ENCODE results near the gene NAP1L4. TPM values are rescaled to one million over a fixed set of nuclear protein-coding genes. Genes with fewer than 3 reads are reported as not detected.

NAP1L4 gene
- total RNA-seq, 1 experiment from 2014 or later = 140 TPM

DNA sequence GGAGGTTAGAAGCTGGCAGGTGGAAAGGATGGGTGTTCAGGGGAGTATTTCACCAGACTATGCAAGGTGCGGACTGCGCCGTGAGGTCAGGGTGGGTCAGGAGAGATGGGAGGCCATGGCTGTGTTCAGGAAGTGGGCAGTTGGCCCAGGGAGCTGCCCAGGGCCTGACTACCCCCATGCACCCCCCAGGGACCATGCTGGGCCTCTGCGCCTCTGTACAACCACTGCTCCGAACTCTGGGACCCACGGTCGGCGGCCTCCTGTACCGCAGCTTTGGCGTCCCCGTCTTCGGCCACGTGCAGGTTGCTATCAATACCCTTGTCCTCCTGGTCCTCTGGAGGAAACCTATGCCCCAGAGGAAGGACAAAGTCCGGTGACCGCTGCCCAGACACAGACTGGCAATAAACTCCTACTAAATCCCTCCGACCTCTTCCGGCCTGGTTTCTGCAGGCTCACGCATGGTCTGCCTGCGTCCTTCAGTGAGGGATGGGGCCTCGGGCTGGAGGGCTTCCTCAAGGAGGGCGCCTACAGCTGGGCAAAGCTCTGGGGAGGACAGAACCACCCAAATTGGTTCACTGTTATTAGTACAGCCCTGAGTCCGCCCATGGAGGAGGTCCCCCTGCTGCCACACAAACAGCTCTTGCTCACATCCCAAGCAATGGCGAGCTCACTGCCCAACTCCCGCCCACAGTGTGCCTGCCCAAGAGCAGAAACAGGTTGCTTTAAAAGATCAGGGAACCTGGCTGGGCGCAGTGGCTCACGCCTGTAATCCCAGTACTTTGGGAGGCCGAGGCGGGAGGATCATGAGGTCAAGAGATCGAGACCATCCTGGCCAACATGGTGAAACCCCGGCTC is 67.1 kb downstream of the NAP1L4 start:
- Mint-ChIP-seq H3K36me3 (ENCODE audit: insufficient read depth, unreplicated experiment) (peaks cover 66% of the 10 kb centered on the region), H3K27me3 (ENCODE audit: unreplicated experiment) (no peaks in the 10 kb centered on the region), H3K4me3 (ENCODE audit: low read depth, unreplicated experiment) (no peak overlapping the region), H3K27ac (ENCODE audit: unreplicated experiment) (peak overlapping the region; percentile 23), H3K4me1 (ENCODE audit: low read depth, unreplicated experiment) (peaks cover 23% of the 10 kb centered on the region), H3K9me3 (ENCODE audit: low read depth, unreplicated experiment) (no peaks in the 10 kb centered on the region)
- DNase-seq = no peak
- TF ChIP-seq, protein P1, sequence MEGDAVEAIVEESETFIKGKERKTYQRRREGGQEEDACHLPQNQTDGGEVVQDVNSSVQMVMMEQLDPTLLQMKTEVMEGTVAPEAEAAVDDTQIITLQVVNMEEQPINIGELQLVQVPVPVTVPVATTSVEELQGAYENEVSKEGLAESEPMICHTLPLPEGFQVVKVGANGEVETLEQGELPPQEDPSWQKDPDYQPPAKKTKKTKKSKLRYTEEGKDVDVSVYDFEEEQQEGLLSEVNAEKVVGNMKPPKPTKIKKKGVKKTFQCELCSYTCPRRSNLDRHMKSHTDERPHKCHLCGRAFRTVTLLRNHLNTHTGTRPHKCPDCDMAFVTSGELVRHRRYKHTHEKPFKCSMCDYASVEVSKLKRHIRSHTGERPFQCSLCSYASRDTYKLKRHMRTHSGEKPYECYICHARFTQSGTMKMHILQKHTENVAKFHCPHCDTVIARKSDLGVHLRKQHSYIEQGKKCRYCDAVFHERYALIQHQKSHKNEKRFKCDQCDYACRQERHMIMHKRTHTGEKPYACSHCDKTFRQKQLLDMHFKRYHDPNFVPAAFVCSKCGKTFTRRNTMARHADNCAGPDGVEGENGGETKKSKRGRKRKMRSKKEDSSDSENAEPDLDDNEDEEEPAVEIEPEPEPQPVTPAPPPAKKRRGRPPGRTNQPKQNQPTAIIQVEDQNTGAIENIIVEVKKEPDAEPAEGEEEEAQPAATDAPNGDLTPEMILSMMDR (IDR thresholded peaks at IDR 0.05; ENCODE audit: unreplicated experiment) = no peak
- CTCF ChIA-PET = interaction anchor here (0.9 to 1.9 kb wide), 2 partner anchors 32 to 391 kb away, joined by 4 to 9 read pairs; no protein-coding TSS in a partner anchor
- intact Hi-C loops (cut with micrococcal nuclease; ENCODE audit: unreplicated experiment) = no loop called here
- no TSS peak for BruUV-seq (replicated peaks)

DNA sequence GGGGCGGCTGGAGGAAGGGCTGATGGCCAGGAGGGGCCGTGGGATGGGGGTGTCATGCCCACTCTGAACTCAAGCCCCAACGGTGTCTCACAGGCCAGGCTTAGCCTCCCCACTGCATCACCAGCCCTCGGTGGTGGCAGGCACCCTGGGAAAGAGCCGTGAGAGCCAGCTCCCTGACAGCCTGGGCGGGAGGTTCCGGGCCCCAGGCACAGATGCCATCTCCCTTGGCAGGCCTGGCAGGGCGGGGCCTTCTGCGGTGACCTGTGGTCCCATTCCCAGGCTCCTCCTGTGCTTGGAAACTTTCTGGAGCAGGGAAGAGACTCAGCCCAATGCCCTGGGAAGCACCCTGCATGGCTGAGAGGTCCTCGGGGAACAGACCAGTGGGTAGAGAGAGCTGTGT is 67.7 kb downstream of the NAP1L4 start:
- peaks cover 60% of the 10 kb centered on the region for H3K36me3 Mint-ChIP-seq (ENCODE audit: insufficient read depth, unreplicated experiment)
- CTCF ChIA-PET = interaction anchor here (0.9 to 1.9 kb wide), 2 partner anchors 32 to 390 kb away, joined by 4 to 9 read pairs; no protein-coding TSS in a partner anchor
- peaks cover 21% of the 10 kb centered on the region for H3K4me1 Mint-ChIP-seq (ENCODE audit: low read depth, unreplicated experiment)
- no peaks in the 10 kb centered on the region for H3K27me3 Mint-ChIP-seq (ENCODE audit: unreplicated experiment)
- TF ChIP-seq, protein P1 (IDR thresholded peaks at IDR 0.05; ENCODE audit: unreplicated experiment) = no peak
- DNase-seq = no peak
- intact Hi-C loops (cut with micrococcal nuclease; ENCODE audit: unreplicated experiment) = no loop called here
- H3K27ac Mint-ChIP-seq (ENCODE audit: unreplicated experiment) = no peak overlapping the region
- BruUV-seq (replicated peaks) = no TSS peak
- no peaks in the 10 kb centered on the region for H3K9me3 Mint-ChIP-seq (ENCODE audit: low read depth, unreplicated experiment)
- H3K4me3 Mint-ChIP-seq (ENCODE audit: low read depth, unreplicated experiment) = no peak overlapping the region

DNA sequence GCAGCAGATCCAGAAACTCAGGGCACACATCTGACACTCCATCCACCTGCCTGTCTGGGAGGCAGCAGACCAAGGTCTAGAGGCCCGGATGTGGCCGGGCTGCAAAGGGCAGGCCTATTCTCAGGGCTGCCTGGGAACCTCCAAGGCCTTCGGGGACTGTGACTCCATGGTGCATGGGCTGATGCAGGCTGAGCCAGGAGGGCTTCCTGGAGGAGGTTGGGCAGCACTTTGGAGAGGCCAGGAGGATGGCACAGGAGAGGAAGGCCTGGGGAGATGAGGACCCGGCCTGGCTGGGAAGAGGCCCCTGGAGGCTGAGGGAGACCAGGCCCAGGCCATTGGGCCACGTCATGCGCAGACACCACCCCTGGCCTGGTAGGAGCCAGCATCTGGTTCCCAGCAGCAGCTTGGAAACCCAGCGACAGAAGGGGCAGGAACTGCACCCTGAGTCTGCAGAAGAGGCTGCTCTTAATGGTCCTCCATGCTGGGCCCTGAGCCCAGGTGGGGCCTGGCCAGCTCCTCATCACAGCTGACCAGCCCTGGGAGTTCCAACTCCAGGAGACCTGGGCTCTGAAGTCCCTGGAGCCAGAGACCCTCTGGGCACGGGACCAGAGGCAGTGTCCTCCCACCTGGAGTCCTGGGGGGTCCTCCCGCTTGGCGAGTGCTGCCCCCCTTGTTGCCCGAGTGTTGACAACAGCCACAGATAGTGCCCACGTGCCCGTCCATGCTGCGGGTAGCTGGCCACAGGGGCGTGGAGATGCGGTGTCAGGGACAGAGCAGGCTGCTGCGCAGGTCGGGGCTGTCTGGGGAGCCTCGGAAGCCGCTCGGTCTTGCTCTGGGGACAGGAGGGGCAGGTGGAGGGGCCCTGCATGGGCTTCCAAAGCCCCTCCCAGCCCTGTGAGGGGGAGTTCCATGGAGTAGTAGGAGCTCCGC is 68.4 kb downstream of the NAP1L4 start:
- intact Hi-C loops (cut with micrococcal nuclease; ENCODE audit: unreplicated experiment) = no loop called here
- Mint-ChIP-seq H3K27me3 (ENCODE audit: unreplicated experiment) (no peaks in the 10 kb centered on the region), H3K27ac (ENCODE audit: unreplicated experiment) (no peak overlapping the region), H3K4me3 (ENCODE audit: low read depth, unreplicated experiment) (no peak overlapping the region), H3K4me1 (ENCODE audit: low read depth, unreplicated experiment) (peaks cover 21% of the 10 kb centered on the region), H3K9me3 (ENCODE audit: low read depth, unreplicated experiment) (no peaks in the 10 kb centered on the region), H3K36me3 (ENCODE audit: insufficient read depth, unreplicated experiment) (peaks cover 60% of the 10 kb centered on the region)
- TF ChIP-seq, protein P1 (IDR thresholded peaks at IDR 0.05; ENCODE audit: unreplicated experiment) = no peak
- no TSS peak for BruUV-seq (replicated peaks)
- CTCF ChIA-PET = interaction anchor here (1.9 kb wide), 1 partner anchor 31 kb away, joined by 9 read pairs; no protein-coding TSS in a partner anchor
- DNase-seq = no peak

DNA sequence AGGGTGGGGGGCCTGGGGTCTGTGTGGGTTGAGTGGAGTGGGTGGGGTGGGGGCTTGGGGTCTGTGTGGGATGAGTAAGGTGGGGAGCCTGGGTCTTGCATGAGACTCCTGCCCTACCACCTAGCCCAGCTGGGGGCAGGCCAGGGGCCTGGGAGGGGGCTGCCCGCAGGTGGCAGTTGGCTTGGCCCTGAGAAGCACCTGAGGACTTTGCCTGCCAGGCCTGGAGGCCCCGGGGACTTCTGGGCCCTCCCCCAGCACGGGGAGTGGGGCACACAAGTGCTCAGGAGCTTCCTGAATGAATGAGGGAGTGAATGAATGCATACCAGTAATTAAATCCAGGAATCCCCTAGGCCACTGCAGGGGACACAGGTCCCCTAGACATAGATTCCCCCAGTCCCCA is 69.5 kb downstream of the NAP1L4 start:
- intact Hi-C loops (cut with micrococcal nuclease; ENCODE audit: unreplicated experiment) = no loop called here
- CTCF ChIA-PET = no interaction called here
- DNase-seq = no peak
- no peaks in the 10 kb centered on the region for H3K27me3 Mint-ChIP-seq (ENCODE audit: unreplicated experiment)
- H3K4me3 Mint-ChIP-seq (ENCODE audit: low read depth, unreplicated experiment) = no peak overlapping the region
- H3K4me1 Mint-ChIP-seq (ENCODE audit: low read depth, unreplicated experiment) = peaks cover 18% of the 10 kb centered on the region
- no peak overlapping the region for H3K27ac Mint-ChIP-seq (ENCODE audit: unreplicated experiment)
- TF ChIP-seq, protein P1 (IDR thresholded peaks at IDR 0.05; ENCODE audit: unreplicated experiment) = no peak
- no peaks in the 10 kb centered on the region for H3K9me3 Mint-ChIP-seq (ENCODE audit: low read depth, unreplicated experiment)
- BruUV-seq (replicated peaks) = no TSS peak
- H3K36me3 Mint-ChIP-seq (ENCODE audit: insufficient read depth, unreplicated experiment) = peaks cover 52% of the 10 kb centered on the region

All from Calu3 (cell line).